NOMO-1 treated with DMSO at 0.1 percent for 48 hours (cell line): Measurements from ENCODE around the gene CRYBB2.
"Not testable (repeated sequence)": the region's sequence is repeated elsewhere in the genome, so short reads cannot be mapped to it uniquely, and the experiment has no call there.

Experiments used
- DNase-seq: peaks from one replicate; lab custom pipeline; 2025; ENCODE audit not compliant: unreplicated experiment; lab: John Stamatoyannopoulos, UW

CRYBB2 gene

DNA sequence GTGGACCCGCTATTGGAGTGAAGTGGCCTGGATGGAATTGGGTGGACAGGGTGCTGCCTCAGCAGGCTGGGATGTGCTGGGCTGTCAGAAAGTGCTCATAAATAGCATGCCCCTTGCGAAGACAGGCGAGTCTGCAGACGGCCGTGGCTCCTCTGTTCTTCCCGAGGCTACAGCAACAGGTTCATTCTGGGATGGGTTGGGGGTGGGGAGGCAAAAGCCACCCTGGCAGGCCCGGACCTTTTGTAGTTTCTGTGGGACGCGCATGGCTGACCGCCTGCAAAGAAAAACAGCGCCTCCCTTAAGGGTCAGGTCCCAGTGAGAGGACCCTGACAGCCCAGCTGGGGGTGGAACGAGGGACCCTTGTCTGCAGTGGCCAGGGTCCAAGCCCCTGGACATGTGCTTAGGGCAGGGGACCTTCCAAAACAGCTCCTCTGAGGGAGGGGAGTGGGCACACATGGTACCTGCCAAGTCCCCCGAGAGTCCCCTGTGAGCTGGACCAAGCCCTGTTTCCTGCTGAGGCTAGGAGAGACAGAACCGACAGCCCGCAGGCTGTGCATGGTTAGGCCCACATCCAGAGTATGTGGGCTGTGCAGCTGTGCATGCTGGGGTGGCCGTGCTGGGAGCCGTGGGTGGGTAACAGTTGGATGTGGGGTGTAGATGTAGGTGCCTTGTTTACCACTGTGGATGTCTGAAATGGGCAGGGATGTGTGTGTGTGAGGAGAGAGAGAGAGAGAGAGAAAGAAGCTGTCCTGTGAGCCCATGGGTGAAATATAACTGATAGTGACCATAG is 19.5 kb upstream of the CRYBB2 start, which contains the start of gene CRYBB3:
Gene CRYBB3, plus strand, starts transcription at position 128 of the 790 bp plus-strand sequence. CDS start 1,539 bp downstream, outside the sequence.
- no peak for DNase-seq

DNA sequence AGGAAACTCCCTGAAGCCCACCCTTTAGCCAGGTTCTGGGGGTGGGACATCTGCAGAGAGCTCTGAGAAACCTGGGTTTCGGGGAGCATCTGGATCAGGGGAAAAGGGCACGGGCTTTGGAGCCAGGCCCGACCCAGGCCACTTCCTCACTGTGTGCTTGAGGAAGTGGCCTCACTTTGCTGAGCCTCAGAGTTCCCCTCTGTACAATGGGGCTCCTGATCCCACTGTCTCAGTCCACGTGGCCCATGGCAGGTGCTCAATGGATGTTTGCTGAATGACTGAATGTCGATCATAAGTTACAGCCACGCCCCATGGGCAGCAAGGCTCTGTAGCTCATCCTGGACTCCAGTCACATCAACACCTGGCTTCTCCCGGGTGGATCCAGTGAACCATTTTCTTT is 18.5 kb upstream of the CRYBB2 start:
- no peak for DNase-seq

DNA sequence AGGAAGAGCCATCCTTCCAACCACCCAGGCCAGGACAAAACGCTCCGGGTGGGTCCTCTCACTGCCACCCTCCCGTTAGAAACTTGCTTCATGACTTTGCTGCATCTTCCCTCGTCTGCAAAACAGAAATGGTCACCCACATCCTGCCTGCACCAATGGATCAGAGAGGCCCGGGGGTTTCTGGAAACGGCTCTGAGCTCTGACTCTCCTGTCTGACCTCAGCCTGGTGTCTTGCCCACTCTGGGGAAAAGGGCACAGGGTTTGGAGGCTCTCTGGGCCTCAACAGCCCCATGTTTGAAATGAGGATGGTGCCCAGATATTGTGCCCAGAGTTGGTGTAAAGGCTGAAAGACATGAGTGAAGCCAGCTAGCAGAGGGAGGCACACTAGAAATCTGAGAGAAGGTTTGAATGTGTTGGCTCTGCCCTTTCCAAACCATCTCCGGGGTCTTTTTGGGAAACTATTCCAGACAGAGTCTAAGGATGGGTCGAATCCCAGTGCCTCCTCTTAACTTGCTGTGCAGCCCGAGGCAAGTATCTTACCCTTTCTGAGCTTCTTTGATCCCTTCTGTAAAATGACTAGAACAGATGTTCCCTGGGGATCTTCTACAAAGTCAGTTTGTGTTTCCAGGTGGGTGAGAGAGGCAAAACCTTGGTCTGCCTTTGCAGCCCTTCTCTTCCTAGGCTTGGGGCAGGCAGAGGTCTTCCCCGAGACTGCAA is 17.7 kb upstream of the CRYBB2 start:
- DNase-seq, result no peak

DNA sequence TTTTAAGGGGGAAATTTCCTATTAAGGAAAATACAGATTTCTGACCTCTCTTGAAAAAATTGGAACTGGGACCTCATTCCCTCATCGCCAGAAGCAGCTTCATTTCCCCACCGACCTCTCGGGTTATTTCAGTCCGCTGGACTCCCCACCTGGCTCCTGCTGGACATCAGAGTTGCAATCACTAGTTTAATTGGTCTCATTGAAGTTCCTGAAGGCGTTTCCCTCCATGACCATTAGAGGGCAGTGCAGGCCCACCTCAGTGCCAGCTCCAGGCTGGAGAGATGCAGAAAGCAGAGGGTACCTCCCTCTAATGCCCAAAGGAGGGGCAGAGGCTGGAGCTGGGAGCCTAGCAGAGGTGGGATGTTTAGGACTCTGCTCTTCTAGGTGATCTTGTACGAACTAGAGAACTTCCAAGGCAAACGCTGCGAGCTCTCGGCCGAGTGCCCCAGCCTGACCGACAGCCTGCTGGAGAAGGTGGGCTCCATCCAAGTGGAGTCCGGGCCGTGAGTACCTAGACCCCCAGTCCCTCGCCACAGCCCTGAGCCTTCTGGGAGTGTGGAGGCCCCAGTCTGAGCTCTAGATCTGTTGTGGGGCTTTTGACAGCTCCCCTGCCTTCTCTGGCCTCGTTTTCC is 17.0 kb upstream of the CRYBB2 start:
- DNase-seq, result peak; percentile 18

DNA sequence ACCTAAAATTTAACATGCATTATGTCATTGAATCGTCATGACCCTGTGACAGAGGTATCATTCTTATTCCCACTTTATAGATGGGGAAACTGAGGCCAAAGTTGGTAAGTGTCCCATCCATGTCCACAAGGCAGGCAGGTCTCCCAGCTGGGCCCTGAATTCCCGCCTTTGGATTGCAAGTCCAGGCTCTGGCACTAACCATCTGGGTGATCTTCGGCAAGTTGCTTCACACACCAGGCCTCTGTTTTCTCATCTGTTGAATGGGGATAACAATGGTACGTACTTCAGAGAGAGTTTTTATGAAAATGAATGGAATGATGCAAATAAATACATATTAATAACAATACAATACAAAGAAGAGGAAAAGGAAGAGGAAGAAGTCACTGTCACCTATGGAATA is 16.4 kb upstream of the CRYBB2 start:
- DNase-seq, result no peak

DNA sequence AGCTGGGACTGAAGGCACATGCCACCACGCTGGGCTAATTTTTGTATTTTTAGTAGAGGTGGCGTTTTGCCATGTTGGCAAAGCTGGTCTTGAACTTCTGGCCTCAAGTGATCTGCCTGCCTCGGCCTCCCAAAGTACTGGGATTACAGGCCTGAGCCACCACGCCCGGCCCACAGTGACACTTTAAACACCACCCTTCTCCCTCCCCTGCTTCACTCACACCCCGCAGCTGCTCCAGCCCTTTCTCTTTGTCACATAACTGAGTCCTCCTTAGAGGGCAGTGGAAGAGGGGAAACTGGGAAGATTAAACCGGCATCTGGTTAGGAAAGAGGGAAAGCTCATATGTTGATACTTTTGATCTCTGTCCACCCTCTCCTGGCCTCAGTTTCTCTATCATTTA is 14.9 kb upstream of the CRYBB2 start:
- not testable (repeated sequence) for DNase-seq

DNA sequence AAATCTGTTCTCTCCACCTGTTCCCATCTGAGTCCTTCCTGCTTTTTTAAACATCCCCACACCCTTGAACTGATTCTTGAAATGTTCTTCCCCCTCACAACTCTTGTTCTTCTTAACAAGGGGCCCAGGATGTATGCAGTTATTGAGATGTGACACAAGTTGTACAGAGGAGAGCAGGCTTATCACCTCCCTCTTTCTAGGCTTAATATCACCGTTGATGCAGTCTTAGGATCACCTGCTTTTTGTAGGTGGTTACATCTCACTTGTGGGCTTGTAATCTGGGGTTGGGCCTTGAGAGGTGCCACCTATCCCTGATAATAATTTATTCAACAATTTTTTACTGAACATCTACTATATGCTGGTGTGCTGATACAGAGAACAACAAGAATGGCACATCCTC is 13.6 kb upstream of the CRYBB2 start:
- no peak for DNase-seq

DNA sequence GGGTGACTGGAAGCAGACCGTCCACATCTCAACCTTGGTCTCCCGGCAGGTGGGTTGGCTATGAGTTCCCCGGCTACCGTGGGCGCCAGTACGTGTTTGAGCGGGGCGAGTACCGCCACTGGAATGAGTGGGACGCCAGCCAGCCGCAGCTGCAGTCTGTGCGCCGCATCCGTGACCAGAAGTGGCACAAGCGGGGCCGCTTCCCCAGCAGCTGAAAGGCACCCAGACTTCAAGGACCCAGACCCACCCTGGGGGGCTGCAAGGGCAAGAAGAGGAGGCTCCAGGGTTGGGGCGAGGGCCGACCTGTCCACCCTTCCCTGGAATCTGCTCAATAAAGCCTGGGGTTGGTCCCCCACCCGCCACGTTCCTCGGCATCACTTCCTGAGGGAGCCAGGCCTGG is 12.4 kb upstream of the CRYBB2 start:
- no peak for DNase-seq

DNA sequence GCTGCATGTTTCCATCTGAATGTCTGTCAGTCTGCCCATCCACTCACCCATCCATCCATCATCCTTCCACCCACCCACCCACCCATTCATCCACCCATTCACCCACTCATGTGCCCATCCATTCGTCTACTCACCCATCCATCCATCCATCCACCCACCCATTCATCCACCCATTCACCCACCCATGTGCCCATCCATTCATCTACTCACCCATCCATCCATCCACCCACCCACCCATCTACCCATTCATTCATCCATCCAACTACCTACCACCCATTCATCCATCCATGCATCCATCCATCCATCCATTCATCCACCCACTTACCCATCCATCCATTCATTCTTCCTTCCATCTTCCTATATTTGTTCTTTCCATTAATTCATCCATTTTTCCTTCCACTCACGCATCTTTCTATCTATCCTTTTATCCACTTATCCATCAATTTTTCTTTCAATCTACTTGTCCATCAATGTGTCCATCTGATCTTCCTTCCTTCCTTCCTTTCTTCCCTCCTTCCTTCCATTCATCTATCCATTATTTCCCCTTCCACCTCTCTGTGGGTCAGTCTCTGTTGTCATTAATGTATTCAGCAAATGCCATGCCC is 11.8 kb upstream of the CRYBB2 start:
- no peak for DNase-seq

DNA sequence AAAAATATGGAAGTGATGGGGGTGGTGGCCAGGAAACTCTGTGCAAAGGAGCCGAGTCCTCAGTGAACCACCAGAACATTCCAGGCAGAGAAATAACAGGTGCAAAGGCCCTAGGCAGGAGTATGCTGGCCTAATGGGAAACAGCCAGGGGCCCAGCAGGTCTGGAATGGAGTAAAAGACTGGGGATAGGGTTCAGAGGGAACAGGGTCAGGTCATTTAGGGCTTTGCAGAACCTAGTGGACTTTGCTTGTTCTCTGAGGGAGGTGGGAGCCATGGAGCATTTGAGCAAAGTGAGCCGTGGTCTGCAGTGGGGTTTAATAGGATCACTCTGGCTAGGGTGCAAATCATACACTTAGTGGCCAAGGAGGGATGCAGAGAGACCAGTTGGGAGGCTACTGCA is 11.1 kb upstream of the CRYBB2 start:
- DNase-seq, result no peak

DNA sequence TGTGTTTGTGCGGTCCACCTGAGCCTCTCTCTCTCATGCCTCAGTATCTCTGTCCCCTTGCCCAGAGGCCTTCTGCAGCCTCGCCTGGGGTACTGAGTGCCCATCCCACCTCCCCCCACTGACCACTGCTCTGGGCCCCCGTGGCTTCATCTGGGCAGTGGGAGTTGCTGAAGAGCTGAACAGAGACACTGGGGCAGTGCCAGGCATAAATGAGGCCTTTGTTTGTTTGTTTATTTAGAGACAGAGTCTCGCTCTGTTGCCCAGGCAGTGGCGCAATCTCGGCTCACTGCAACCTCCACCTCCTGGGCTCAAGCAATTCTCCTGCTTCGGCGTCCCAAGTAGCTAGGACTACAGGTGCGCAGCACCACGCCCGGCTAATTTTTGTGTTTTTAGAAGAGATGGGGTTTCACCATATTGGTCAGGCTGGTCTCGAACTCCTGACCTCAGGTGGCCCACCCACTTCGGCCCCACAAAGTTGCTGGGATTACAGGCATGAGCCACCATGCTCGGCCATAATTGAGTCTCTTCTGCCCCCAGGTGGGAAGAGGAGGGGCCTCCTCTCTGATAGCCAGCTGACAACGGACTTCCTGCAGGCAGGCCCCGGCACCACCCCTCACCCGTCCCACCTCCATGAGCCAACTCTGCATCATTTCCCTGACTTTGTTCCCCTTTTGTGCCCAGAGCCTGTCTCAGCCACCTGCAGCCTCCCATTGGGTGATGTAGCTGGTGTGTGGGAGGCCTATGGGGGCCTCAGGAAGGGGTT is 10.5 kb upstream of the CRYBB2 start:
- no peak for DNase-seq

DNA sequence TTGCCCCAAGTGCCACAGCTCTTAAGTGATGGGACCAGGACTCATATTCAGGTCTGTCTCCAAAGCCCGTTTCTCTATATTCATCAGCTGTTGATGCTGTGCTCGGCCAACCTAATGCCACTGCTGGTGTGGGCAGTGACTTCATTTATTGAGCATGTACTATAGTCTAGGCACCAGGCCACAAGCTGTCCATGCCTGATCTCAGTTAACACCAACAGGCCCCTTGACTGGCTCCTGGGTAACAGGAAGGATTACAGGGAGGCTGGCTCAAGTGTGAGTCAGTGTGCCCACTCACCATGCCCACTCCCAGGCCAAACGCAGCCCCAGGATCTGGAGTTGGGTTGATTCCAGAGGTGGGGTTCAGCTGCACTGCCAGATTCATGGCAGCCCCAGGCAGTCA is 8.6 kb upstream of the CRYBB2 start:
- no peak for DNase-seq

DNA sequence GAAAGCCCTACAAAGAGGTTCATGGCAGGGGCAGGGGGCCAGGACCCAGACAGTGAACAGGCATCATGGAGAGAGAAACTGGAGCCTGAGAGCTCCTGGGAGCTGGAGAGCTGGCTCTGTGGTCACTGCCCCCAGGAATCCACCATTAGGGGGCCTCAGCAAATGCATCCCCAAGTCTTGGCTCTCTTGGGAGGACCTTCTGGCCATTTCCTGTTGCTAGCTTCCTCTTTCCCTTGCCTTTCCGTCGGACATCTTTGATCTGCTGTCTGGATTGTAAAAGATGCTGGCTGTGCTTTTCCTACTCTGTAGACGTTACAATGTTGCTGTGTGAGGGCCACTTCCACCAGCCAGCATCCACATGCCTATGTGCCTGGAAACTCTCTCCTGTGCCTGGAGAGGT is 7.1 kb upstream of the CRYBB2 start:
- DNase-seq, result no peak

DNA sequence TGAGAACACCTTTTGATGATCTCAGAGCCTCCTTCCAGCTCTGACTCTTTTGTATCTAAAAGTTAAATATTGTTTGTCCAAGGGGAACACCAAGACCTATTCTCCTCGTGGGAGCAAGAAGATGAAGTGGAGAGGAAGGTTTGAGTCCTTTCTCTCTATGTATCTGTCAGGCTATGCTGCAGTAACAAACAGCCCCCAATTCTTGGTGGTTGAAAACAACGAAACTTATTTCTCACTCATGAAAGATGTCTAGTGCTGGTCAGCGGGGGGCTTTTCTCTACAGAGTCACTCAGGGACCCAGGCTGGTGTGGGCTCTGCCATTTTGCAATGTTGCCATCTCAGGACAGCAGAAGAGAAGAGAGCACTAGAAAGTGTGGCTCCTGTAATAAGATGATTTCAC is 6.2 kb upstream of the CRYBB2 start:
- no peak for DNase-seq

DNA sequence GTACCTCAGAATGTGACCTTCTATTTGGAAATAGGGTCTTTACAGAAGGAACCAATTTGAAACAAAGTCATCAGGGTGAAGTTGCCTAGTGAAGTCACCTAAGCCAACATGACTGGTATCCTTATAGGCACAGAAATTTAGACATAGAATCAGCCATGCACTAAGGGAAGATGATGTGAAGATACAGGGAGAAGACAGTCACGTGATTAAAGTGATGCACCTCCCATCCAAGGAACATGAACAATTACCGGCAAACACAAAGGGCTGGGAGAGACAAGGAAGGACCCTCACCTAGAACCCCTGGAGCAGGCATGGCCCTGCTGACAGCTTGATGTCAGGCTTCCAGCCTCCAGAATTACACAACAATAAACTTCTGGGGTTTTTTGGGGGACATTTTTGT is 3.2 kb upstream of the CRYBB2 start:
- DNase-seq, result no peak

DNA sequence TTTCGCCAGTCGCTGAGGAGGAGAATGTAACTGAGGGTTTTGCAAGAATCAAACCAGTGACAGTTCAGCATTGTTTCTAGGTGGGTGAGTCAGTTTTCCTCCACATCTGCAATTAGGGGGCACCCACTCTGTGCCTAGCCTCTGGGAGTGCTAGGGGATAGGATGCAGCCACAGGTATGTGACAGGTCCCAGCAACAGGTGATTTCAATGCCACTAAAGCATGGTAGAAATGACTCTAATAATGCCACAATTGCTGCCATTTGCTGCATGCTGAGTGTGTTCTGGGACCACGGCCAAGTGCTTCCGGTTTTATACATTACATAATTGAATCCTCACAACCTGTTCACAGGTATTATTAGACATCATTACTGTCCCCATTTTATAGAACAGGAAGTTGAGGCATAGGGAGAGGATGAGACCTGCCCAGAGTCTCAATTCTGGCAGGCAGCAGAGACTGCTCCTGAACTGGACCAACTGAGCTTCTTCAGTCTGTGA is 556 bp downstream of the CRYBB2 start:
- no peak for DNase-seq

DNA sequence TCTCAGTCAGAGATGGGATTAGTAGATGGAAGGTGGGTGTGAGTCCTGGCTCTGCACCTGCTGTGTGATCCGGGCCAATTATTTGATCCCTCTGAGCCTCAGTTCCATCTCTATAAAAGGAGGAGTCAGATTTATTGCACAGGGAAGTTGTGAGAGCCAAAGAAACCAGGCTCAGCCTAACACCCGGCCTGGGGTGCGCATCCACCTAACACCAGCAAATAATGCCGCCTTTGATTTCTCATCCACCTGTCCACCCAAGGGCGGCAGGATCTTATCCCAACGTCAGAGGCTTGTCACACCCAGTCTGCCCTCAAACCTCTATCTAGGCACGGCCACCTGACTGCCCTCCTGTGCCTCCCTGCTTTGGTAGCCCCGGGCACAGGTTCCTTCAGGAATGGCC is 2.4 kb downstream of the CRYBB2 start:
- no peak for DNase-seq

DNA sequence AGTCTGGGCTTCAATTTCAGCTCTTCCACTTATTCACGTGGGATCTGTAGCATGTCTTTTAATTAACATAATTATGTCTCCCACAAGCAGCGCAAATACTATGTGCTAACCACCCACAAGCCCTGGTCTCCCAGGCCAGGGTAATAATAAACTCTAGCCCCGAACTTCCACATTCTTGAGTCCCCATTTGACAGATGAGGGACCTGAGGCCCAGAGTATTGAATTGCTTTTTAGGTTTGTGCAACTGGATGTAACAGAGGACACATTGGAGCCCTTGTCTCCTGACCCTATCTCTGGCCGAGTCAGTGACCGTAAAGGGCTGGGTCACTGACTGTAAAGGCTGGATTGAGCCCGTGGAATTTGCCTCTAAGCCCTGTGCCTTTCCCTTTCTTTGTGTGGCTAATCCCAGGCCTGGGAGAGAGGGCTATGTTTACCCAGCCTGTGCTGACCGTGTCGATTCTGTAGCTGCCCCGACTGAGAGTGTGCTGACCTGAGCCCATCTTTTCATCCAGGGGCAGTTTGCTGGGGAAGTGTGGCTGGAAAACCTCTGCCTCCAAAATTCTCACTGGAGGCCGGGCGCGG is 3.9 kb downstream of the CRYBB2 start:
- no peak for DNase-seq

DNA sequence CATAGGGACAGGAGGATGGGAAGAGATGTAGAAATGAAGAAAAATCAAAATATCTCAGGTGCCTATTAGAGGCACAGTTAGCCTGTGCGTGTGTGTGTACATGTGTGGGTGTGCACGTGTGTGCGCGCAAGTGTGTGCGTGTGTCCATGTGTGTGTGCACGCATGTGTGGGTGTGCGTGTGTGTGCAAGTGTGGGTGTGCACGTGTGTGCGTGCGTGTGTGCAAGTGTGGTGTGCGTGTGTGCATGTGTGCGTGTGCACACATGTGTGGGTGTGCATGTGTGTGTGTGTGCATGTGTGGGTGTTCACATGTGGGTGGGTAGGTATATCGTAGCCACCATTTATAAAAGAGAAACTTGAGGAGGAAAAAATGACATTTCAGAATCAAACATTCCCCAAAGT is 9.4 kb downstream of the CRYBB2 start:
- no peak for DNase-seq

DNA sequence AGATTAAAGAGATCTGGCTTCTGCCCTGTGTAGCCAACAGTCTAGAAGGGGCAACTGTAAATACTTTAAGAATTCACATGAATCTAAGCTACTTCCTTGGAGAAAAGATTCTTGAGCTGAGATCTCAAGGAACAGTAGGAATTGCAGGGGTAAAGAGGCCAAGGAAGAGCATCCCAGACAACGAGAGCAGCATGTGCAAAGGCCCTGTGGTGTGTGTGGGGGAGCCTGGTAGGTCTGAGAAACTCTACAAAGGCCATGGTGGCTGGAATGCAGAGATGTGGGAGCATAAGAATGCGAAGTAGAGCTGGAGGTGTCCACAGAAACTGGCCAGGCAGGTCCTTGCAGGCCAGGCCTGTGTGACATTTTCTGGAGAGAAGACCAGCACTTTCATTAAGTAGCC is 11.3 kb downstream of the CRYBB2 start:
- DNase-seq, result not testable (repeated sequence)
